Common myeloid progenitor, CD34-positive (primary cell): ENCODE measurements around the gene SMARCD1.

ENCODE experiments used
- CTCF ChIA-PET: fragments of 350-600 bp; sonication (Branson Sonifier 250); formaldehyde crosslinking; loops from one replicate; lab custom pipeline; 2021; ENCODE audit warnings: antibody characterized with exemption; lab: Charles Lee
- POLR2A ChIA-PET: fragments of 350-600 bp; sonication (Branson Sonifier 250); formaldehyde crosslinking; loops from one replicate; lab custom pipeline; 2021; ENCODE audit warnings: antibody characterized with exemption; lab: Charles Lee
- DNase-seq, 3 donors: peaks; one replicate each; pipeline versions ENCODE4 v3.0.0 to v3.0.0-alpha.2; 2013
- H3K27ac ChIP-seq, 2 experiments: 1 replicate in 1 of 2; 2 replicates in 1 of 2; pipeline ENCODE4 v1.7.0; 2013; ENCODE audit warnings: inconsistent platforms in 2 of 2, low read length in 2 of 2, mild to moderate bottlenecking in 2 of 2, low read depth in 1 of 2, moderate library complexity in 1 of 2; ENCODE audit not compliant: severe bottlenecking in 2 of 2, insufficient read depth in 1 of 2, poor library complexity in 1 of 2
- H3K27me3 ChIP-seq, 5 experiments: replicated peaks in 2 of 5; 1 replicate in 3 of 5; 2 replicates in 2 of 5; pipeline versions ENCODE4 v1.6.1 to v1.7.0; 2013; ENCODE audit warnings: low read length in 4 of 5, mild to moderate bottlenecking in 2 of 5, moderate library complexity in 2 of 5, inconsistent platforms in 1 of 5; ENCODE audit not compliant: insufficient read depth in 5 of 5, control insufficient read depth in 4 of 5
- H3K36me3 ChIP-seq, 4 experiments: 1 replicate in 2 of 4; 2 replicates in 2 of 4; pipeline versions ENCODE4 v1.6.1 to v1.7.0; 2013; ENCODE audit warnings: low read length in 3 of 4, control low read depth in 1 of 4, mild to moderate bottlenecking in 1 of 4; ENCODE audit not compliant: control insufficient read depth in 4 of 4, insufficient read depth in 4 of 4
- H3K4me1 ChIP-seq, 4 experiments: 1 replicate in 3 of 4; 2 replicates in 1 of 4; pipeline versions ENCODE4 v1.6.1 to v1.7.1; 2013; ENCODE audit warnings: low read length in 3 of 4, mild to moderate bottlenecking in 3 of 4, control low read depth in 1 of 4, inconsistent platforms in 1 of 4, moderate library complexity in 1 of 4; ENCODE audit not compliant: control insufficient read depth in 4 of 4, insufficient read depth in 4 of 4; ENCODE audit errors: control extremely low read depth in 1 of 4
- H3K4me3 ChIP-seq, 7 experiments: 1 replicate in 4 of 7; 2 replicates in 3 of 7; pipeline versions ENCODE4 v1.5.1 to v1.7.0; 2013; ENCODE audit warnings: mild to moderate bottlenecking in 7 of 7, low read length in 6 of 7, moderate library complexity in 6 of 7, inconsistent platforms in 2 of 7, low read depth in 2 of 7, control low read depth in 1 of 7; ENCODE audit not compliant: insufficient read depth in 4 of 7, control insufficient read depth in 1 of 7; ENCODE audit errors: extremely low read depth in 1 of 7
- H3K9me3 ChIP-seq, 5 experiments: 1 replicate in 4 of 5; 2 replicates in 1 of 5; pipeline versions ENCODE4 v1.6.1 to v1.7.1; 2013; ENCODE audit warnings: low read length in 4 of 5, mild to moderate bottlenecking in 2 of 5, inconsistent platforms in 1 of 5, low read depth in 1 of 5, moderate library complexity in 1 of 5; ENCODE audit not compliant: control insufficient read depth in 4 of 5, insufficient read depth in 2 of 5; ENCODE audit errors: control extremely low read depth in 1 of 5
- WGBS: methylation state at CpG from one replicate; pipeline ENCODE4 v1.1.5; 2013; ENCODE audit not compliant: insufficient coverage; 5-methylcytosine and 5-hydroxymethylcytosine counted together

The SMARCD1 gene

DNA sequence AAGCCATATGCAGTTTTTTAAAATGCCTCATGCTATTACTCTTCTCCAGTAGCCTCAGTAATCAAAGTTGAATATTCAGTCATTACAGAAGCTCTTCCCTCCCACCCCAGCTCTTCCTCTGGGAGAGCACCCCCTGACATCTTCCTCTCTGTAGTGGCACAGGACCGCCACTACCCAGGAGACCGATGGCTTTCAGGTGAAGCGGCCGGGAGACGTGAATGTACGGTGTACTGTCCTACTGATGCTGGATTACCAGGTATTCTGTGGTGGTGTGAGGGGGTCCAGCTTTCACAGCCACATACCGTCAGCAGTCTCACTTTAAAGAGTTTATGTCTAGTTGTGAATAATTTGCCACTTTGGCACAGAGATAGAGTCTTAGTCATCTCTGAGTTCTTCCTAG is 4.6 kb downstream of the SMARCD1 start:
- CTCF ChIA-PET: interaction anchor here (0.6 to 10.4 kb wide), 11 partner anchors 9 to 87 kb away, joined by 3 to 168 read pairs (median 4); partner anchors contain the start of genes CERS5, COX14 and GPD1
- peaks cover 4 to 6% (median 5%) of the 10 kb centered on the region in 4 experiments for H3K4me1 ChIP-seq
- WGBS: 100% methylated on average over 2 of the region's 7 CpGs
- POLR2A ChIA-PET: interaction anchor here (0.6 to 1.0 kb wide), 2 partner anchors 14 to 172 kb away, joined by 3 to 5 read pairs; partner anchors contain the start of gene GPD1
- no peak overlapping the region for H3K4me3 ChIP-seq
- no peak for DNase-seq
- H3K36me3 ChIP-seq: peaks cover 29 to 77% (median 58%) of the 10 kb centered on the region in 4 experiments
- no peaks in the 10 kb centered on the region for H3K27me3 ChIP-seq
- no peaks in the 10 kb centered on the region for H3K9me3 ChIP-seq
- no peak overlapping the region for H3K27ac ChIP-seq

DNA sequence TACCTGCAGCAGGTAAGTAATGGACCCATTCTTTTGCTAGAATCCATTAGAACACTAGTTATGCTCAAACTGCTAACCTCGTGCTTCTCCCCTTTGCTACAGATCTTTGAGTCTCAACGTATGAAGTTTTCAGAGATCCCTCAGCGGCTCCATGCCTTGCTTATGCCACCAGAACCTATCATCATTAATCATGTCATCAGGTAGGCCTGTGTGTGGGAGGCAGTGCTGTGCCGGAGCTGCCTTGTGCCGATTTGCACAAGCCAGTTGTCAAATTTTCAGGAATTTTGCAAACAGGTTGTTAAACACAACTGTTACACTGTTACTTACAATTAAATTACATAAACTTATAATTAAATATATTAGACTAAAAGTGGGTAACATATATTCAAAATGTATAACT is 5.2 kb downstream of the SMARCD1 start:
- 100% methylated on average over 1 of the region's 5 CpGs for WGBS
- H3K4me1 ChIP-seq: peaks cover 4 to 6% (median 5%) of the 10 kb centered on the region in 4 experiments
- no peak overlapping the region for H3K4me3 ChIP-seq
- ChIA-PET POLR2A (interaction anchor here (1.0 kb wide), 1 partner anchor 13 kb away, joined by 3 read pairs; the partner anchor contains the start of gene GPD1), CTCF (interaction anchor here (1.1 to 10.4 kb wide), 6 partner anchors 9 to 86 kb away, joined by 3 to 168 read pairs (median 4); partner anchors contain the start of genes COX14 and GPD1)
- peaks cover 31 to 82% (median 62%) of the 10 kb centered on the region in 4 experiments for H3K36me3 ChIP-seq
- no peaks in the 10 kb centered on the region for H3K27me3 ChIP-seq
- no peak for DNase-seq
- H3K9me3 ChIP-seq: no peaks in the 10 kb centered on the region
- H3K27ac ChIP-seq: no peak overlapping the region

DNA sequence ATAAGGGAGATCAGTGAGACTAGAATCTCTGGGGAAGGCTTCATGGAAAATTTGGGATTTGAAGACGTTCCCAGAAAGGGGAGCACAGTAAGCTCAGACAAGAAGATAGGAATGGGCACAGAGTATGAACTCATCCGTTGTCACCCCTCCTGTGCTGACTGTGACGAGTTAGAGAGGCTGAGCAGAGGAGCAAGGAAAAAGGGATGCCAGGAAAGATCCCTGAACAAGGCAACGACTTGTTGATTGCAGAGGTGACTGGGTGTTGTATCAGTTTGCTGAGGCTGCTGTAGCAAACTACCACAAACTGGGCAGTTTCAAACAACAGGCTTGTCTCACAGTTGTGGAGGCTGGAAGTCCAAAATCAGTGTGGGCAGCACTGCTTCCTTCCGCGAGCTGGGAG is 12.8 kb downstream of the SMARCD1 start:
- DNase-seq: no peak
- no peak overlapping the region for H3K27ac ChIP-seq
- 90% methylated on average over 3 of the region's 6 CpGs for WGBS
- no peak overlapping the region for H3K4me3 ChIP-seq
- no peaks in the 10 kb centered on the region for H3K27me3 ChIP-seq
- POLR2A ChIA-PET: no interaction called here
- H3K4me1 ChIP-seq: no peaks in the 10 kb centered on the region
- no peaks in the 10 kb centered on the region for H3K9me3 ChIP-seq
- H3K36me3 ChIP-seq: peaks cover 17 to 77% (median 62%) of the 10 kb centered on the region in 4 experiments
- CTCF ChIA-PET: interaction anchor here (10.5 kb wide), 1 partner anchor 12 kb away, joined by 89 read pairs; the partner anchor contains the start of gene COX14

DNA sequence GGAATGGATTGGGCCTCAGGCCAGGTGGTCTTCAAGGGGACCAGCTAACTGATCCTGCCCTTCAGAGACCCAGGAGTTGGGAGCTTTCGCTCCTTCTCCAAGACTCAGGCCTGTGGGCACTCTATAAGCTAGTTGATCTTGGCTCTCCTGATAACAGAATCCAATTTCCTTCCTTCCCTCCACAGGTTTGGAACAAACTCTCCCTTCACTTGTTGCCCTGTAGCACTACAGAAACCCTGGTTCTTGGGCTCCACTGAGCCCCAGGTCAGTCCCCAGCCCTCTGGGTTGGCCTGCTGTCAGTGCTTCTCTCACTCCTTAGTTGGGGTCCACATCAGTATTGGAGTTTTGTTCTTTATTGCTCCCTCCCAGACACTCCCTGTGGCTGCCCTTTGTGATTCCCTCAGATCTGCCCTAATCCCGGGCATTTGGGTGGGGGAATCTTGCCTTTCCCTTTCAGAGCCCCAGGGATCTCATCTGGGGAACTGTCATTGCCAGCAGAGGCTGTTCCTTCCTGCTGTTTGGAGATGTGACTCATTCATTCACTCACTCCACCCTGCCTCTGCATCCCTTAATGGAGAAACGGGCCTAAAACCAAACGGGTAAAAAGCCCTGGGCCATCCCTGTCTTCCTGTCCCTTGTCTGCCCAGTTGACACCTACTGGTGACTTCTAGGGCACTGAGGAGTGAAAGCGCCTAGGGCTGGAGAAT is 14.3 kb downstream of the SMARCD1 start:
- no peak overlapping the region for H3K4me3 ChIP-seq
- no peaks in the 10 kb centered on the region for H3K9me3 ChIP-seq
- DNase-seq: no peak
- no peaks in the 10 kb centered on the region for H3K27me3 ChIP-seq
- ChIA-PET CTCF (interaction anchor here (1.1 to 10.5 kb wide), 3 partner anchors 10 to 65 kb away, joined by 3 to 89 read pairs (median 5); partner anchors contain the start of gene COX14), POLR2A (no interaction called here)
- H3K36me3 ChIP-seq: peaks cover 16 to 62% (median 49%) of the 10 kb centered on the region in 4 experiments
- H3K4me1 ChIP-seq: no peaks in the 10 kb centered on the region
- WGBS: 92% methylated on average over 4 of the region's 5 CpGs
- no peak overlapping the region for H3K27ac ChIP-seq

DNA sequence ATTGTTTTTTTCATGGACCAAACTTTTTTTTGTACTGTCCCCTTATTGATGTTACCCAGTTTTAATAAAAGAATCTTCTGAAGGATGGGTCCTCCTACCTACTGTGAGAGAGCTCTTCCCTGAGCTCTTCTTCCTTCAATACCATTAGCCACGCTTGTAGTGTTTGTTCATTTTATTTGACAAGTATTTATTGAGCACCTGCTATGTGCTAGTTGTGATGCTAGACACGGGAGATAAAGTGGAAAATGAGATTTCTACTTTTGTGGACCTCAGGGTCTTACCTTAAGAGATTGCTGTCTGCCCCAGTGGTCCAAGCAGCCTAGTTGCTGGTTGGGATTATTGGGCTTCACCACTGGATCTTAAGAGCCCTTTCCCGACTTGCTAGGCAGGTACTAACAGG is 15.4 kb downstream of the SMARCD1 start:
- Histone ChIP-seq H3K27me3 (no peaks in the 10 kb centered on the region), H3K27ac (no peak overlapping the region), H3K4me3 (no peak overlapping the region), H3K36me3 (peaks cover 12 to 53% (median 41%) of the 10 kb centered on the region in 4 experiments), H3K4me1 (no peaks in the 10 kb centered on the region), H3K9me3 (no peaks in the 10 kb centered on the region)
- WGBS: 100% methylated on average over 1 of the region's 3 CpGs
- POLR2A ChIA-PET: no interaction called here
- CTCF ChIA-PET: interaction anchor here (1.1 to 10.5 kb wide), 5 partner anchors 10 to 64 kb away, joined by 3 to 89 read pairs (median 4); partner anchors contain the start of genes COX14 and SMARCD1
- DNase-seq: no peak

DNA sequence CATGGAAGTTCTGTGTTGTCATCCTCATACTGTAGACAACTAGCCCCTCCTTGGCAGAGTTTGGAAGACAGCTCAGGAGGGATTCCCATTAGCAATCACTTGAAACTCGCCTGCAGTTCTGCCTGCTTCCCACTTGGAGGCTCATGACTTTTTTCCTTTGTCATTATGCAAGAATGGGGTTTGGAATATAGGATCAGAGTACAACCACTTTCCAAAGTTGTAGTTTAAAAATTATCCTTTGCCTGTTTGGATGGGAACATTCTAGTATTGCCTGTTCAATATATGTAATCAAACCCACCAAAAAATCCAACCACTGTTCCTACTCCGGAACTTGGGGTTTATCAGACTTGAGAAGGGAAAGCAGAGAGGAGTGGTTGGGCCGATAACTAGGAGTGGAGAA is 16.5 kb downstream of the SMARCD1 start:
- H3K4me1 ChIP-seq: no peaks in the 10 kb centered on the region
- DNase-seq: peak in 2 of 3 donors; percentile 22 to 27
- ChIA-PET CTCF (interaction anchor here (1.1 to 10.5 kb wide), 3 partner anchors 8 to 17 kb away, joined by 3 to 89 read pairs (median 4); partner anchors contain the start of genes COX14 and SMARCD1), POLR2A (no interaction called here)
- H3K9me3 ChIP-seq: no peaks in the 10 kb centered on the region
- H3K36me3 ChIP-seq: peaks cover 3 to 42% (median 30%) of the 10 kb centered on the region in 4 experiments
- WGBS: no CpG with 5 or more reads among the region's 3 CpGs
- H3K27ac ChIP-seq: no peak overlapping the region
- no peaks in the 10 kb centered on the region for H3K27me3 ChIP-seq
- no peak overlapping the region for H3K4me3 ChIP-seq

DNA sequence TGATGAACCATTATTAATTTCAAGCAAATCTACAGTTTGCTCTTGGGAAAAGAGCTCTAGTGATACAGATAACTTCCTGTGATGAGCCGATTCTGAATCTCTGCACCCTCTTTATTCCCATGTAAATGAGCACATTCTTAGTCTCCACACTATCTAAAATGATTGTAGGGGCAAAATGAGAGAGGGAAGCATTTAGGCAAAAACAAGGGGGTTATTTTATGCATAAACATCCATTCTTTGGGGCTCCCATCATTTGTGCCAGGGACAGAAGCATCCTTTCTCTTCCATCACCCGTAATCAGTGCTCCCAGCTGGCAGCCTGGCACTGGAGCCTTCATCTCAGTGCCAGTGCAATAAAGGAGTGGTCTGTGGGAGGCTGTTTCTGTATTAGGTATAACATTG is 17.0 kb downstream of the SMARCD1 start:
- no CpG with 5 or more reads among the region's 2 CpGs for WGBS

More for the DNA sequence above, 17.0 kb downstream of the SMARCD1 start:
- Histone ChIP-seq H3K27ac (no peak overlapping the region), H3K36me3 (peaks cover 2 to 37% (median 26%) of the 10 kb centered on the region in 4 experiments), H3K4me1 (no peaks in the 10 kb centered on the region), H3K4me3 (no peak overlapping the region), H3K9me3 (no peaks in the 10 kb centered on the region), H3K27me3 (no peaks in the 10 kb centered on the region)
- no peak for DNase-seq
- POLR2A ChIA-PET: no interaction called here
- CTCF ChIA-PET: interaction anchor here (1.1 to 10.5 kb wide), 2 partner anchors 8 to 12 kb away, joined by 3 to 89 read pairs; partner anchors contain the start of gene COX14
